HepG2 (cell line): ENCODE results near the gene SHLD1. TPM values are rescaled to one million over a fixed set of nuclear protein-coding genes. Genes with fewer than 3 reads are reported as not detected.

Experiments
- ATM ChIP-seq: fragments of 450-650 bp; IDR thresholded peaks from 2 replicates; pipeline ENCODE4 v1.7.1; 2017; ENCODE audit warnings: mild to moderate bottlenecking, borderline replicate concordance
- HBP1 ChIP-seq: IDR thresholded peaks from 2 replicates; pipeline ENCODE4 v1.6.1; 2016; ENCODE audit warnings: low read depth, control low read depth
- KDM5B ChIP-seq: sonication (generic); formaldehyde crosslinking; IDR thresholded peaks from 2 replicates; pipeline ENCODE4 v1.4.0; 2020; ENCODE audit warnings: missing genetic modification reagents, mild to moderate bottlenecking, borderline replicate concordance
- MAFF ChIP-seq: IDR thresholded peaks from 2 replicates; pipeline ENCODE4 v1.6.1; 2011; ENCODE audit warnings: low read depth, low read length, improper control_type of control experiment
- MLXIP ChIP-seq: sonication (generic); formaldehyde crosslinking; IDR thresholded peaks from 2 replicates; pipeline ENCODE4 v1.9.0; 2021; ENCODE audit warnings: missing genetic modification reagents, borderline replicate concordance
- NFKBIZ ChIP-seq: IDR thresholded peaks from 2 replicates; pipeline ENCODE4 v1.6.1; 2018; ENCODE audit warnings: missing genetic modification reagents, missing compliant biosample characterization
- POLR2A ChIP-seq, 2 experiments: IDR thresholded peaks; 2 replicates each; pipeline ENCODE4 v1.6.1; 2011; ENCODE audit warnings: low read depth in 2 of 2, low read length in 2 of 2, mild to moderate bottlenecking in 1 of 2, moderate library complexity in 1 of 2; ENCODE audit not compliant: insufficient read depth in 1 of 2
- SIN3B ChIP-seq: fragments of 150-350 bp; IDR thresholded peaks from 2 replicates; pipeline ENCODE4 v1.6.1; 2014; ENCODE audit warnings: low read length
- SOX13 ChIP-seq, 3 experiments: fragments of 450-650 bp in 1 of 3; sonication (generic) in 1 of 3; formaldehyde crosslinking in 1 of 3; IDR thresholded peaks in 2 of 3; conservative IDR thresholded peaks in 1 of 3; 2 replicates each; pipeline versions ENCODE4 v1.5.0 to v1.6.1; 2016 to 2020; ENCODE audit warnings: antibody characterized with exemption in 1 of 3, mild to moderate bottlenecking in 1 of 3, missing compliant biosample characterization in 1 of 3, missing genetic modification reagents in 1 of 3, moderate library complexity in 1 of 3
- SP5 ChIP-seq: IDR thresholded peaks from 2 replicates; pipeline ENCODE4 v1.6.1; 2016; ENCODE audit warnings: low read depth, borderline replicate concordance
- TCF12 ChIP-seq, 2 experiments: fragments of 450-650 bp in 1 of 2; sonication (generic) in 1 of 2; formaldehyde crosslinking in 1 of 2; IDR thresholded peaks; 2 replicates each; pipeline versions ENCODE4 v1.6.1 to v1.8.0; 2017 to 2022; ENCODE audit warnings: antibody characterized with exemption in 1 of 2, mild to moderate bottlenecking in 1 of 2, missing genetic modification reagents in 1 of 2, moderate library complexity in 1 of 2
- ZBTB3 ChIP-seq: sonication (generic); formaldehyde crosslinking; IDR thresholded peaks from 2 replicates; pipeline ENCODE4 v1.4.0; 2020; ENCODE audit warnings: low read depth, mild to moderate bottlenecking, moderate library complexity, missing genetic modification reagents, borderline replicate concordance
- ZFP36L1 ChIP-seq: sonication (generic); formaldehyde crosslinking; IDR thresholded peaks from 2 replicates; pipeline ENCODE4 v1.8.0; 2022; ENCODE audit warnings: mild to moderate bottlenecking, missing genetic modification reagents, moderate library complexity
- ZNF333 ChIP-seq: sonication (generic); formaldehyde crosslinking; IDR thresholded peaks from 2 replicates; pipeline ENCODE4 v1.4.0; 2020; ENCODE audit warnings: mild to moderate bottlenecking, missing genetic modification reagents, borderline replicate concordance
- ZNF441 ChIP-seq: sonication (generic); formaldehyde crosslinking; IDR thresholded peaks from 2 replicates; pipeline ENCODE4 v1.7.0; 2021; ENCODE audit warnings: missing genetic modification reagents, borderline replicate concordance
- ZNF574 ChIP-seq: sonication (generic); formaldehyde crosslinking; IDR thresholded peaks from 2 replicates; pipeline ENCODE4 v1.4.0; 2020; ENCODE audit warnings: missing genetic modification reagents
- ZNF770 ChIP-seq: sonication (generic); formaldehyde crosslinking; IDR thresholded peaks from 2 replicates; pipeline ENCODE4 v1.5.0; 2020; ENCODE audit warnings: mild to moderate bottlenecking, missing genetic modification reagents
- ZSCAN9 ChIP-seq: IDR thresholded peaks from 2 replicates; pipeline ENCODE4 v1.6.1; 2016; ENCODE audit warnings: borderline replicate concordance
- polyA plus RNA-seq, 8 experiments: library from polyadenylated mRNA; depleted of rRNA in 3 of 8; stranded (reverse) in 7 of 8; unstranded in 1 of 8; fragments of >200 nt; fragmentation: Illumina TruSeq in 4 of 8; extraction: Trizol in 4 of 8; gene quantifications; 2 replicates each; pipeline versions ENCODE4 v1.2.1 to v1.2.3, GENCODE V29; 2011 to 2016; ENCODE audit warnings: low read depth in 4 of 8, missing spikeins in 1 of 8, mixed read lengths in 1 of 8; ENCODE audit not compliant: insufficient read depth in 1 of 8
- total RNA-seq, 5 experiments: library from RNA; depleted of rRNA; stranded (reverse); fragments of >200 nt; fragmentation: Illumina TruSeq; extraction: Trizol; gene quantifications; 2 replicates each; pipeline ENCODE4 v1.2.3, GENCODE V29; 2016; ENCODE audit warnings: low read depth in 1 of 5

Gene SHLD1
- total and polyA plus RNA-seq, 2 of the 13 experiments (the other 11 are each of a cell fraction or from before 2014, with no cell fraction given): 8.9 to 10.0 TPM

- TF ChIP-seq ZNF333 (CRISPR knock-in tag) (no peak), KDM5B (CRISPR knock-in tag) (no peak), MAFF (0 out of 2 replicates have a peak, but pooled peaks have one; percentile 17), HBP1 (CRISPR knock-in tag) (no peak), SOX13 (IDR thresholded peaks at IDR 0.05) (peak; percentile 50), SOX13 (CRISPR knock-in tag; conservative IDR thresholded peaks at IDR 0.05 in 1 of 2, IDR thresholded peaks at IDR 0.05 in 1 of 2) (peak in 1 of 2 experiments; percentile 95; a peak in 2 of 4 replicates), POLR2A (IDR thresholded peaks at IDR 0.05; ENCODE audit: insufficient read depth in 1 of 2, low read depth in 2 of 2, low read length in 2 of 2) (no peak), ATM (no peak), SIN3B (no peak), ZFP36L1 (CRISPR knock-in tag) (peak; percentile 63; the same call in 1 of the 2 replicates), ZNF770 (CRISPR knock-in tag) (no peak), ZBTB3 (CRISPR knock-in tag) (no peak), TCF12 (IDR thresholded peaks at IDR 0.05) (no peak), TCF12 (CRISPR knock-in tag; IDR thresholded peaks at IDR 0.05) (no peak), ZSCAN9 (CRISPR knock-in tag) (no peak; the same call in 1 of the 2 replicates), ZNF574 (CRISPR knock-in tag) (no peak), SP5 (CRISPR knock-in tag) (peak; percentile 57; the same call in 1 of the 2 replicates), NFKBIZ (CRISPR knock-in tag) (peak; percentile 81; the same call in 1 of the 2 replicates), ZNF441 (CRISPR knock-in tag) (peak; percentile 93), MLXIP (no peak)
Measured at GRCh38 chr20:5781798-5782750, 31.9 kb downstream of the SHLD1 start (continued).
